DMS153 (cell line): ENCODE results near the gene BRICD5.
"Not testable (repeated sequence)": the region's sequence is repeated elsewhere in the genome, so short reads cannot be mapped to it uniquely, and the experiment has no call there.

Source experiments
- DNase-seq: peaks from one replicate; lab custom pipeline; 2025; lab: John Stamatoyannopoulos, UW

The BRICD5 gene

DNA sequence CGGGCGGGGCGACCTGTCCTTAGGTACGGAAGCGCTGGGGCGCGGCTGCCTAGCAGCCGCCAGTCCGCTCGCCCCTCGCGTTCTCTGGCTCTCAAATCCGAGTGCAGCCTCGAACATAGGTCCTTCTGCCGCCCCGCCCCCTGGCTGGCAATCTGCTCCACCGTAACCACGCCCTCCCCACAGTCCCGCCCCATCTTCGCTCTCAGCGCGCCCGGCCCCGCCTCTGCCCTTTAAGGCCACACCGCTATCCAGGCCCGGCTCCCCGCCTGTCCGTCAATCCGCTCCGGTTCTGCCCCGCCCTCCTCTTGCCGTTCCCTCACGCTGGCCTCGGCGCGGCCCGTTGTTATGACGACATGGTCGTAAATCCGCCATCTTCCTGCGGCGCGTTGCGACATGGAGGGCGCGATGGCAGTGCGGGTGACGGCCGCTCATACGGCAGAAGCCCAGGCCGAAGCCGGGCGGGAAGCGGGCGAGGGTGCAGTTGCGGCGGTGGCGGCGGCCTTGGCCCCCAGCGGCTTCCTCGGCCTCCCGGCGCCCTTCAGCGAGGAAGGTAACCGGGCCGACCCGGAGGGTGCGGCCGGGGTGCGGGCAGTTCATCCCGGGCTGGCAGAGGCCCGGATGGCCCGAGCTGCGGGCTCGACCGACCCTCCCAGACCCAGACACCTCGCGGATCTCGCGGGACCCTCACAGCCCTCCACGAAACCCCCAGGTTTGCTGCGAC, 12.7 kb upstream of the BRICD5 start, which contains the start of gene E4F1:
TSS of gene E4F1 (plus strand) at position 371 of the 721 bp plus-strand sequence. CDS start at position 394, 23 bp downstream.
- peak; percentile 99 for DNase-seq

DNA sequence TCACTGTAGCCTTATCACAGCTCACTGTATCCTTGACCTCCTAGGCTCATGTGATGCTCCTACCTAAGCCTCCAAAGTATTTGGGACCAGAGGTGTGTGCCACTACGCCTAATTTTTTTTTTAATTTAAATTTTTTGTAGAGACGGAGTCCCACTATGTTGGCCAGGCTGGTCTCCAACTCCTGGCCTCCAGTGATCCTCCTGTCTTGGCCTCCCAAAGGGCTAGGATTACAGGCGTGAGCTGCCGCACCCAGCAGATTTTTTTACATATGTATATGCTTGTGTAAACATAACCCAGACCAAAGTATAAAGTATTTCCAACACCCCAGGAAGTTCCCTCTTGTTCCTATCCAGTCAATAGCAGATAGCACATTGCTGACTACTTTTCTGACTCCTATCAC, 5.7 kb upstream of the BRICD5 start:
- DNase-seq, result no peak

DNA sequence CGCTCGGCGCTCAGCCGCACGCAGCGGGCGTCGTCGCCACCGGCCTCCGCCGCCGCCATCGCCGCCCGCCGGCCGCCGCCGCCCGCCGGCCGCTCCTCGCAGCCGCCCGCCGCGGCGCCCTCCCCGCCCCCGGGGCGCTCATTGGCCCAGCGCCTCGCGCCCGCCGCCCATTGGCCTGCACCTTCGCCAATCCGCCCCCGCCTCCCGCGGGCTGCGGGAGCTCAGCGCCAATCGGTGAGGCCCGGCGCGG, 4.0 kb upstream of the BRICD5 start, which contains the start of gene PGP:
TSS of gene PGP (minus strand) at position 122 of the 250 bp plus-strand sequence. CDS start at position 59, 63 bp downstream.
- no peak for DNase-seq

DNA sequence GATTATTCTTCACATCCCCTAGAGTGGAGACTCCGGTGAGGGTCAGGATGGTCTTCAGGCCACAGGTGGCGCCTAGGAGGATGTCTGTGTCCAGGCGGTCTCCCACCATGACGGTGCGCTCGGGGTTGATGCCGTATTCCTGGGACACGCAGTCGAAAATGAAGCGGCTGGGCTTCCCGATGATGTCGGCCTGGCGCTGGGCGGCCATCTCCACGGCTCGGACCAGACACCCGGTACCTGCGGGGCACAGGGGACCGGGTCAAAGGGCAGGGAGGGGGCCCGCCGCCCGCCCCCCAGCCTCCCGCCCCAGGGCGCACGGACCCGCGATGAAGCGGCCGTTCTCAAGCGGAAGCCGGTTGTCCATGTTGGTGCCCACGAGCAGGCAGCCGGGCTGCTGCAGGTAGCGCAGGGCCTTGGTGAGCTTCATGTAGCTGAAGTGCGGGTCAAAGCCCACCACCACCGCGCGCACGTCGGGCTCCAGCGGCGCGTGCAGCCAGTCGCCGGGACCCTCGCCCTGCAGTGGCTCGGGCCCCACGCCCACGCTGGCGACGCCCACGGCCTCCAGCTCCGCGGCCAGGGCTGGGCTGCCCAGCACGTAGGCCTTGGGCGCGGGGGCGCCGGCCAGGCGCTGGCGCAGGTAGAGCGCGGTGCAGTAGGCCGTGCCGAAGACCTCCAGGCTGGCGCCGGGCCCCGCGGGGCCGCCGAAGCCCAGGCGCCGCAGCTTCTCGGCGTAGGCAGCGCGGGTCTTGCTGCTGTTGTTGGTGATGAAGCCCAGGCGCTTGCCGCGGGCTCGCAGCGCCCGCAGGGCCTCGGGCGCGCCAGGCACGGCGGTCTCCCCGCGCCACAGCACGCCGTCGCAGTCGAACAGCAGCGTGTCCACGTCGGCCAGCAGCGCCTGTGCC, 3.4 kb upstream of the BRICD5 start:
- no peak for DNase-seq

DNA sequence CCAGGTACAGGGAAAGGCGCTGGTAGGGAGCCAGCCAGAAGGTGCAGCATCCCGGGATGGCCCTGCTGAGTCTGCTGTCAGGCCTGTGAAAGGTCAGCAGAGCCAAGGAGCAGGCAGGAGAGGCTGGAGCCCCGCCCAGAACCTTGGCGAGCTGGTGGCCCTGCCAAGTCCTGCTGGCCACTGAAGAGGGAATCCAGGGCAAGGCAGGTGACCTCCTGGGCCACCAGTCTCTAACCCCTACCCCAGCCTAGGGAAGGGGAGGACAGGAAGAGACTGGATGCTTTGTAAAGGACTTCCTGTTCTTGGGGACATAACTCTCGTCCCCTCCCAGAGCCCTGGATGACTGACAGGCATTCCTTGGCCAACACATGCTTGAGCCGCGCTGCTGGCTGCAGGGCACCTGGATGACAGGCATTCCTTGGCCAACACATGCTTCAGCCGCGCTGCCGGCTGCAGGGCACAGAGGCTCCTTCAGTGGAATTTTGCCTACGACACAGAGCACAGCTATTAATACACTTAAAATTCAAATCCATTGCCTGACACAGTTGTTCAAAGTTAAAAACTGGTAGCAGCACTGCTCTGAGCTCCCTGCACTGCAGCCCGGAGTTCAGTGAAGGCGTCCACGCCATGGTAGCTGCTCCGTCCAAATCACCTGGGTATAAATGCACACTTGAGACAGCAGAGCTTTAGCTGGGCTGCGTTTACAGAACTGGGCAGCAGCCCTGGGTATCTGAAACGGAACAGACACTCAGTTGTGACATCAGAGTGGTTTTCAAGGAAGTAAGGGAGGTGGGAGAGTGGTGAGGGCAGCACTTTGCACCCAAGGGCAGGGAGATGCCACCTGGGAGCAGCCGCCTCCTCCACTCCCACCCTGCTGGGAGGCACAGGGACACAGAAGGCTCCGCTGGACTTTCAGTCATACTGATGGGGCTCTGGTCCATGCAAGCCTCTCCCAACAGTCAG, 2.0 kb upstream of the BRICD5 start:
- no peak for DNase-seq

DNA sequence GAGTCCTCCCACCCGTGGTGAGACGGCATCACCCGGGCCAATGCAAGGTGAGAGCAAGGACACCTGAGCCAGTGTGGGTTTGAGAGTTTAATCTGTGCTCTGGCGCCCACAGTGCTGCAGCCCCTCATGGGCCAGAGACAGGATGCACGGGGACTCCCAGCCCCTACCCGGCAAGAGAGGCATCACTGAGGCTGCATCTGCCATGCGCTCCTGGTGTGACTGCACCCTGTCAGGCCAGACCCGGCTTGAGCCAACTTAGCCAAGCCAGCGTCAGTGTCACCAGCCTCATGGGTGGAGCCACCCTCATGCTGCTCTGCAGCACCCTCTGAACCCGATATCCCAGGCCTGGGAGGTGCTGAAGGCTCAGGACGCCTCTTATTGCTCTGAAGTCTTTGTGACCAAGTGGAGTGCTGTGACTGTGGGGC, 1.3 kb upstream of the BRICD5 start:
- DNase-seq, result no peak

DNA sequence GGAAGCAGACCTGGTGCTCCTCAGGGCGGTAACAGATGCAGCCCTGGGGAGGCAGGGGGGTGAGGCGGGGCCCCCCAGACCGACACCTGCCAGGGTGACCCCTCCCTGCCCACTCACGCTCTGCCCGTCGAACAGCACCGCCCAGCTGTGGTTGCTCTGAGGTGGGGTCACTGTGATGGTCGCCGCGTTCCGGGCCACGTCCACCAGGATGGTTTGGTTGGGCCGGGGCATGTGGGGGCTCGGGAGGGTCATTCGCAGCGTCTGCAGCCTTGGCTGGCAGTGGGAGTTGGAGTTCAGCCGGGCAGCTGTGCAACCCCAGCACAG, 692 bp downstream of the BRICD5 start:
- no peak for DNase-seq

DNA sequence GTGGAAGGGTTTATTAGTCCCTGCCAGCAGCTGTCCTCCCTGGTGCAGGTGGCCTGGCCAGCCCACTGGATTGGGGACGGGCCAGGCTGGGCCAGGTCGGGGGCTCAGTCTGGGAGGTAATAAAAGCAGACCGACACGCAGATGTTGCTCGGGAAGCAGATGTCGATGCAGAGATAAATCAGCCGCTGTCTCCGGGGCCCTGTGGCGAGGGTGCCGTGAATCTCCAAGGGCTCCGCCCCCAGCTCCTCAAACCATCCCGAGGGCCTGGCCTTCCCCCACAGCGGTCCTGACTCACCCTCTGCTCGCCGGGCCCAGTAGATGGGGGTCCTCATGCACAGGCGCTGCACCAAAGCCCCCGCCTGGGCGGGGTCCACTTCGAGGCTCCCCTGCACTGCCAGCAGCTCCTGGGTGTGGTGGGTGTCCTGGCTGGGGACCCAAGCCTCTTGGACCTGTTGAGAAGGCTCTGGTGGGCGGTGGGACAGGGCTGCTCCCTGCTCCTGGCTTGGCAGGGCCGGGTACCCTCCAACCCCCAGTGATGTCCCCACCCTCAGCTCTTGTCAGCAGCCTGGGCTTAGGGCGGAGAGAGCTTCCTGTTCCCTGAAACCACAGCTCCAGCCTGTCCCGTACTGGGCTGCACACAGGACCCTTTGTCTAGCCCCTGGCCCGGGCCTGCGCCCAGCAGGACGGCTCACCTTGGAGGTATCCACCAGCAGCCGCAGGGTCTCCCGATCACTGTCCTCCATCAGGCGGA, 1.2 kb downstream of the BRICD5 start:
- no peak for DNase-seq

DNA sequence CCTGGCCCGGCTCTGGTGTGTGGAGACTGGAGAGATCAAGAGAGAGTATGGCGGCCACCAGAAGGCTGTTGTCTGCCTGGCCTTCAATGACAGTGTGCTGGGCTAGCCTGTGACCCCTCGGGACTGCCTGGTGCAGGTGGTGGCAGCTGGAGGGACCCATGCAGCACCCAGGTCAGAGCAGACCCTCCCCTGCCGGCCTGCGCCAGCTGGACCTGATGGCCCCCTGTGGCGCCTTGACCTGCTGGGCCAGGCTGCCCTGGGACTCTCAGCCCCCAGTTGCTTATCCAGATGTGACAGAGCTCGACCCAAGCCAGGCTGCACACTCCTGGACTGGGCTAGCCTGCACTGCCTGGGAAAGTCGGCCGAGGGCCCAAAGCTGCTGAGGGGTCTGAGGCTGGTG, 1.9 kb downstream of the BRICD5 start:
- DNase-seq, result no peak

DNA sequence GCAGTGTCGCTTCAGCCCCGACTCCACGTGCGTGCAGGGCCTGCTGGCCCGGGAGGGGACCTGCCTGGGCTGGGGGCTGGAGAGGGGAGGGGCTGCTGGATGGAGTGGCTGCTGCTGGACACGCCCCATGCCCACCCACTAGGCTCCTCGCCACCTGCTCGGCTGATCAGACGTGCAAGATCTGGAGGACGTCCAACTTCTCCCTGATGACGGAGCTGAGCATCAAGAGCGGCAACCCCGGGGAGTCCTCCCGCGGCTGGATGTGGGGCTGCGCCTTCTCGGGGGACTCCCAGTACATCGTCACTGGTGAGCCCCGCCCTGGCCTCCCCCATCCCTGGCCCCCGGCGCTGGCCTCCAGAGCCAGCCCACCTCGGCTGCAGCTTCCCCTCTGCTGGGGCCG, 2.4 kb downstream of the BRICD5 start:
- no peak for DNase-seq

DNA sequence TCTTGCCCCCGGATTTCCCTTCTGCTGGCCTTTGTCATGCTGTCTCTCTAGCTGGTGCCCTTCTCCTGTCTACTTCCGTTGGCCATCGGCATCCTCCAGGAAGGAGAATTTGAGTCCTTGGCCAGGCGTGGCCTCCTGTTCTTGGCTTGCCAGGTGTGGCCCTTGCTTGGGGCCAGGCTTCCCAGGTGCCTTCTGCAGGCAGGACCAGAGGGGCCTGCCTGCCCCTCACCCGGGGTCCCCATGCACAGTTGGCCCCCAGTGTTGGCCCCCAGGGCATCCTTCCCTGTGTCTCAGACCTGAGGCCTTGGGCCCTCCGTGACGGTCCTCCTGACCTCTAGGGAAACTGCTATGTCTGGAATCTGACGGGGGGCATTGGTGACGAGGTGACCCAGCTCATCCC, 2.8 kb downstream of the BRICD5 start:
- DNase-seq, result no peak

DNA sequence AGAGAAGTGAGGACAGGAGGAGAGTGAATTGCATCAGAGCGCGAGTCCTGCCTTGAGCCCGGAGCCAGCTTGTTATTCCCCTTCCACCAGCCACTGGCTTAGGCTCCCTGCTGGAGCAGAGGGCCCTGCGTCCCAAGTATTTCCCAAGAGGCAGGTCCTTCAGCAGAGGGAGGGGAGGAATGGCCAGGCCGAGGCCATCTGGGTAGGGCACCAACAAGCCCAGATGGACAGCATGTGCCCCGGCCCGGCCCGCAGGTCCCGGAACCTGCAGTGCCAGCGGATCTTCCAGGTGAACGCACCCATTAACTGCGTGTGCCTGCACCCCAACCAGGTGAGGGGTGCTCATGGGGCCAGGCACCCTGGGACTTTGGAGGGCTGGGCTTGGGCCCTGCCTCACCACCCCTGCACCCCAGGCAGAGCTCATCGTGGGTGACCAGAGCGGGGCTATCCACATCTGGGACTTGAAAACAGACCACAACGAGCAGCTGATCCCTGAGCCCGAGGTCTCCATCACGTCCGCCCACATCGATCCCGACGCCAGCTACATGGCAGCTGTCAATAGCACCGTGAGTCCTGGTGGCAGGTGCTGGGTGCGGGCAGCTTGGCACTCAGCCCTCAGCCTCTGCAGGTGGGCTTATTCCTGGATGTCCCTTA, 3.8 kb downstream of the BRICD5 start:
- no peak for DNase-seq

DNA sequence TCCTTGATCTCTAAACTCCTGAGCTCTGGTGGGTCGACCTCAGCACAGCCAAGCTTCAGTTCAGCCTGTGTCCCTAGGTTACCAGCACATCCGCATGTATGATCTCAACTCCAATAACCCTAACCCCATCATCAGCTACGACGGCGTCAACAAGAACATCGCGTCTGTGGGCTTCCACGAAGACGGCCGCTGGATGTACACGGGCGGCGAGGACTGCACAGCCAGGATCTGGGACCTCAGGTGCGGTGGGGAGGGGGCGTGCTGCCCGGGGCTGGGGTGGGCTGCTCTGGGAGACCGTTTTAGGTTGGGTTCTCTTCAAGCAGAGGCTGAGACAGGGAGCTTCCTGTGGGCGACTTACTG, 4.3 kb downstream of the BRICD5 start:
- no peak for DNase-seq

DNA sequence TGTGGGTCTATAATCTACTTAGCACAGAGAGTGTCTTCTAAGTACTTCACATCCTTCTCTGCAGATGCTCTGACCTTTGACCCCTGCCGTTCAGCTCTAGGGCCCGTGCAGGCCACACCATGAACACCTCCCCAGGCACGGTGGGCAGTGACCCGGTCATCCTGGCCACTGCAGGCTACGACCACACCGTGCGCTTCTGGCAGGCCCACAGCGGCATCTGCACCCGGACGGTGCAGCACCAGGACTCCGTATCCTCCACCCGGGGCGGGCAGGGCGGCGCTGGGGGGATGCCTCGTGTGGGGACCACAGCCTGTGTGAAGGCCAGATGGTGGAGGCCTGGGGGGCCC, 4.7 kb downstream of the BRICD5 start:
- DNase-seq, result no peak

DNA sequence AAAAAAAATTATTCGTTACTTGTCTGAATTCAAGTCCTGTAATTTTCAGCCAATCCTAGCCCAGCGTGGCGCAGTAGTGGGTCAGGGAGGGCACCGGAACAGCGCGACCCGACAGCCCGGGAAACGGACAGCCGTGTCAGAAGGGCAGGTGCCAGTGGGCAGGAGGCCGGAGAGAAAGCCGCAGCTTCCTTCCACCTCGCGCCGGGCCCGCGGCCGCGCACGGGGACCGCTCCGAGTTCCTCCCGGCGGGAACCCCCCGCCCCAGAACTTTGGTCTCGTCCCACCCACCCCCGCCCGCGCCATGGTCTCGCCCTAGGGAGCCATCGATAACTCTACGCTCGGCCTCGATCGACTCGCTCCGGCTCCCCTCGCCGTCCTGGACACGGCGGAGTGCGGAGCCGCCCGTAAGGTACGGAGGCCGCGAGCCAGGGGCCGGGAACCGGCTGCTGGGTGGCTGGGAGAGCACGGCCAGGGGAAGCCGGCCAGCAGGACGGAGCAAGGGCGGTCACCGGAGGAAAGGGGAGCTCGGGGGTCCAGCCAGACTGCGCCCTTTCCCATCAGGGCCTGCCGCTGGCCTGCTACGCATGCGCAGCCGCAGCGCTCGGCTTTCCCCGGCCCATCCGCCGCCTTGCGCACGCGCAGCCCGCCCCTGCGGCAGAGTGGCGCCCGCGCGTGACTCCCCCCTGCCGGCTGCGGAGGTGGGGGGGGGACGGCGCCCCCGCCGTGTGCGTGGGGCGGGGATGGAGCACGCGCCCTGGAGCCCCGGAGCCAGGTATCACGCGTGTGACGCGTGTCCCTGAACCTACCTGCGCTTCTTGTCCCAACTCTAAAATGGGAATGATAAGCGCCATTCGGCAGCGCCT, 5.3 kb downstream of the BRICD5 start, which contains the start of gene MLST8:
TSS of gene MLST8 (plus strand) at position 351 of the 863 bp plus-strand sequence. CDS start 632 bp downstream, outside the sequence.
- peak; percentile 69 for DNase-seq

DNA sequence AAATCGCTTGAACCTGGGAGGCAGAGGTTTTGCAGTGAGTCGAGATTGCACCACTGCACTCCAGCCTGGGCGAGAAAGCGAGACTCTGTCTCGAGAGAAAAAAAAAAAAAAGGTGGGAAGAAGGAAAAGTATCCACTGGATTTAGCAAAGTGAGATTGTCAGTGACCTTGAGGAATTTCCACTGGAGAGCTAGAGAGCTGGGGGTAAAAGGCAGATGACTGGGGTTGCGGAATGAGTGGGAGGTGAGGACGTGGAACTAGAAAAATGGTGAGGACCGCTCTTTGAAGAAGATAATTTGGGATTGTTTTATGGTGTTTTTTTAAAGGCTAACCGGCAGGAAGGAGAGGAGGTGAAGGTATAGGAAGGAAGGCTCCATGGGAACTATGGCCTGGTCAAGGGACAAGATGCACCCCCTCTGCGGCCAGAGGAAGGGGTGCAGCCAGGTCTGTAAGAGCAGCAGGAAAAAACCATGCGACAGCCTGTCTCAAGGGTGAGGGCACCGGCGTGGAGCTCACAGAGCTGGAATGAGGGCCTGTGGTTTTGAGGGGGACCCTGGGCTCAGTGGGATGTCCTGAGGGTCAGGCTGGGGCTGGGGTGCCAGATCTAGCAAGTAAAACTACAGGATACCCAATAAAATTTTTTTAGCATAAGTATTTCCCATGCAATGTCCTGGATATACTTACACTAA, 6.1 kb downstream of the BRICD5 start:
- DNase-seq, result no peak

DNA sequence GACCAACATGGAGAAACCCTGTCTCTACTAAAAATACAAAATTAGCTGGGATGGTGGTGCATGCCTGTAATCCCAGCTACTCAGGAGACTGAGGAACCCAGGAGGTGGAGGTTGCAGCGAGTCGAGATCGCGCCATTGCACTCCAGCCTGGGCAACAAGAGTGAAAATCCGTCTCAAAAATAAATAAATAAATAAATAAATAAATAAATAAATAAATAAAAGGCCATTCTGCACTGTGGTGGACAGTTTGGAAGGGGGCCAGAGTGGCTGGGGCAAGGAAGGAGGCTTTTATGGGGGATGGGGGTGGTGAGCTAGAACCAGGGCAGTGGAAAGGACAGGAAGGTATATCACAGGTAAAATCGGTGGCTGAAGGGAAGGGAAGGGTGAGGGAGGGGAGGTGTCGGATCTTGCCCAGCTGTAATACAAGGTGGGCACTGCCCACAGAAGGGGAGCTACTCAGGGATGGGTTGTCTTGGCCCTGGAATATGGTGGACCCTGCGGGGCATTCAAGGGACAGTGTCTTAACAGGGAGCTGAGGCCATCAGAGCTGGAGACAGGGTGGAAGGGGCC, 7.5 kb downstream of the BRICD5 start:
- DNase-seq, result not testable (repeated sequence)

DNA sequence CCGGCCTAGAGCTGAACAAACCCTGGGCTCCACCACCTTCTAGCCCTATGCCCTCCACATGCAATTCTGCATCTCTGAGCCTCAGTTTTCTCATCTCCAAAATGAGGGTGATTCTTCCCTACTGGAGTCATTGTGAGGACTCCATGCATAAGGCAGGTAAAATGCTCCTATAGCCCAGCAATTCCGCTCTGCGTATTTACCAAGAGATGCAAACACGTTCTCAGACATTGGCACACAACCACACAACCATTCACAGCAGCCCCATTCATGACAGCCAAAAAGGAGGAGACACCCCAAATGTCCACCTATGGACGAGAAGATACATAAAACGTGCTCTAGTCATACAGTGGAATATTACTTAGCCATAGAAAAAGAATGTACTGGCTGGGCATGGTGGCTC, 10.3 kb downstream of the BRICD5 start:
- no peak for DNase-seq

DNA sequence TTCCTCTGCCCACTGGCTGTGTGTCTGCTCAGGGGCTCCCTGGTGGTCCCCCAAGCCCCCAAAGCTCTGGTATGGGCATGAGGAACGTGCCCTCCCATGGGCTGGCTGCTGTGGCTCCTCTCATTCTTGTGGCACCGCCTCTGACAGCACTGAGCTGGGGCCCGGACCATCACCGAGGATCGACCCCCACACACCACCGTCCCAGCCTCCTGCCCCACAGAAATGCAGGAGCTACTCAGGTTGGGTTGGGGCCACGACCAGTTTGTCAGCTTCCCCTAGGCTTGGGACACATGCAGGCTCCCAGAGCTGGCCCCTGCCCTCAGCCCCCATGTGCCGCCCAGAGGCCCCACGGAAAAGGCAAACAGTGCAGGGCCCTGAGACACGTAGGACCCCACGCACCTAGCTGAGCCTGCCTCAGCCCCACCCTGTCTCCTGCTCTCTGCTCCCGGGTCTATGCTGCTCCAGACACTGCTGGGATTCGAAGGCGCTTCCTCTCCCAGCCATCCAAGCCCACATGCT, 11.0 kb downstream of the BRICD5 start:
- no peak for DNase-seq
